Adrenal gland (tissue), 5 donors: Measurements from ENCODE around the gene BTBD6.

Experiments
- CTCF ChIP-seq, 6 experiments: fragments of 450-650 bp in 4 of 6; fragments of 200-600 bp in 2 of 6; sonication (generic) in 1 of 6; IDR thresholded peaks; 1 replicate in 5 of 6; 2 replicates in 1 of 6; pipeline versions ENCODE4 v1.5.1 to v1.8.0; 2016 to 2021; ENCODE audit warnings: antibody characterized with exemption in 6 of 6, mild to moderate bottlenecking in 2 of 6, moderate library complexity in 1 of 6
- POLR2A ChIP-seq, 2 donors: fragments of 450-650 bp; IDR thresholded peaks; one replicate each; pipeline ENCODE4 v1.6.1; 2017; ENCODE audit warnings: antibody characterized with exemption in 2 of 2, mild to moderate bottlenecking in 2 of 2, moderate library complexity in 1 of 2
- donor health status: DM: no; HTN: no; CAD: no.

- TF ChIP-seq CTCF (IDR thresholded peaks at IDR 0.05) (no peak), POLR2A (IDR thresholded peaks at IDR 0.05) (no peak)
Observed at GRCh38 chr14:105287249-105288102, 39.1 kb downstream of the BTBD6 start.
